Colon (tissue), 2 donors: Measurements from ENCODE around the gene DNAAF5.

Experiments
- FAIRE-seq: peaks from 2 replicates; lab custom pipeline; 2012; peaks lifted over from hg19 to GRCh38; lab: Jason Lieb, UNC
- donor health status: control.
- donor health status: control.

The DNAAF5 gene

DNA sequence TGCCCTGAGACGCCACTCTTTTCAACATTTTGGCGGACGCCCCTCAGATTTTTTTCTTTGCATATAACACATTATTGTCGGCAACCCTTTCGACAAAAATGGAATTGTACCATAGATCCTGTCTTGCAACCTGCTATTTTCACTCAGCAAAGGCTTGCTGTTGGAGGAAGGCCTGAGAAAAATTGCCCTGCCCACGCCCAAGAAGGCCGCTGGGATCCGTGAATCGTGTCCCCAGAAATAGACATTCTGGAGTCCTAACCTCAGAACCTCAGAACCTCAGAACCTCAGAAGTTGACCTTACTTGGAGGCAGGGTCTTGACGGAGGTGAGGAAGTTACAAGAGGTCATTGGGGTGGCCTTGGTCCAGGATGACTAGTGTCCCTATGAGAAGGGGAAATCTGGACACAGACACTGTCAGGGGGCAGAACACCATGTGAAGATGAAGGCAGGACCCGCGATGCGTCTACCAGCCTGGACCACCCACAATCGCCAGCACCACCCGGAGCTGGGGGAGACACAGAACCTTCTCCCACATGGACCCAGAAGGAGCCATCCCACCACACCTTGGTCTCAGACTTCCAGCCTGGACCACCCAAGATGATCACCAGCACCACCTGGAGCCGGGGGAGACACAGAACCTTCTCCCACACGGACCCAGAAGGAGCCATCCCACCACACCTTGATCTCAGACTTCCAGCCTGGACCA lies 19.1 kb upstream of the DNAAF5 start:
- no peak for FAIRE-seq

DNA sequence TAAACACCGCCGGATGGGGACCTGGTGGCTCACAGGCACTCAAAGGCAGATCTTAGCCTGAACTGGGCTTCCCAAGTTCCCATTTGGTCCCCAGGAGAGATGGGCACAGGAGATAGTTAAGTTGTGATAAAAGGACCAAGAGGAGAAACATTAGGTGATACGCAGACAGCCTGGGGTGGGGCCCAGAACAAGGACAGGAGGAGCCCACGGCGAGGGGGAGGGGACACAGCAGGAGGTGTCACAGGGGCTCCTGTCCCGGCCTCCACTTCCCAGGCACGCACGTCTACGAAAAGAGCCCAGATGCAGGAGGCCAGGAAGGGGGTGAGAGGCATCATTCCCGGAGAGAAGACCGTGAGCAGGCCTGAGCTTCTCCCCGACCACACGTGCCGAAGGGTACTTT lies 16.3 kb upstream of the DNAAF5 start:
- FAIRE-seq, result no peak

DNA sequence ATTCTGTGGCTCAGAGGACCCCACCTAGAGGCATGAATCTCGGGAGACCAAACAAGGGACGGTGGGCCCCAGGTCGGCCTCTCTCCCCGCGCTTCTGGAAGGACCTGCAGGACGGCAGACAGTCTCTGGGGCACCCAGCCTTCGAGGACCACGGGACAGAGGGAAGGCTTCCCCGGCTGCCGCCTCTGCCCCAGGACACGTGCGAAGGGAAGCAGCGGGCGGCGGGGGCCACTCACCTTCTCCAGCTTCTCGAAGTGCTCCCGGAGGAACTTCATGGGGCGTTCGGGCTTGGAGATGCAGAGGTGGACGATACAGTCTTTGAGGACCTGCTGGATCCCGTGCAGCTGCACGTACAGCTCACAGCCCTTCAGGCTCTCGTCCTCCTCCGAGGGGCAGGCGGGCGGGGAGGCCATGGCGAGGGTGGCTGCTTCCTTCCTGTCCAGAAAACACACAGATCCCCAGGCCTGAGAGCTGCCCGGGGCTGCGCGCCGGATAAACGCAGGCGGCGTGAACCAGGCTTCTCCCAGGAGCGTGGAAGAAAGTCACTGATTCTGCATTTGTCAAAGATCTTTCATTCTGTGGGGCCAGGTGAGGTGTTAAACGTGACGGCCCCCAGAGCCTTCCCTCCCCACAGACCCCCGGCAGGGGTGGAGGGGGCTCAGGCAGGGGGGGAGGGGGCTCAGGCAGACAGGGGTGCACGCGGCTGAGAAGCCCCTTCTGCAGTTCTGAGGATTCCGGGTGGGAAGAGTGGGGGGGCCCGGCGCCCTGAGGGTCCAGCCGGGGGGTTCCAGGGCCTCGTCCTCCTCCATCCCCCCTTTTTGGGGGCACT lies 15.2 kb upstream of the DNAAF5 start:
- FAIRE-seq, result no peak

- no peak for FAIRE-seq
Measured at GRCh38 chr7:711922-712380, 14.5 kb upstream of the DNAAF5 start.

GRCh38 chr7:712381-713138 lies 13.9 kb upstream of the DNAAF5 start:
- FAIRE-seq, result no peak

DNA sequence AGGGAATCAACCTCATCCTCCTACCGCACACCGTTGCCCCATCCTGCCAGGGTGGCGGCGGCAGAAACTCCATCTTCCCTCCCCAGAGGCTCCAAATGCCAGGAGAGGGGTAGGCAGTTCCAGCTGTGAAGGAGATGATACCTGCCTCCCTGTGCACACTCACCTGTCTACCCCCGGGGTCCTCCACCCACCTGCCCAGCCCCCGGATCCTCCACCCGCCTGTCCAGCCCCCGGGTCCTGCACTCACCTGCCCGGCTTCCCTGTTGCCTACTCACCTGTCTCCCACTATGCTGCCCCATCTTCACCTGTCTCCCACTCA lies 13.4 kb upstream of the DNAAF5 start:
- FAIRE-seq, result no peak

GRCh38 chr7:713488-714230 lies 12.8 kb upstream of the DNAAF5 start:
- FAIRE-seq, result no peak

GRCh38 chr7:714251-714671 lies 12.2 kb upstream of the DNAAF5 start:
- no peak for FAIRE-seq

DNA sequence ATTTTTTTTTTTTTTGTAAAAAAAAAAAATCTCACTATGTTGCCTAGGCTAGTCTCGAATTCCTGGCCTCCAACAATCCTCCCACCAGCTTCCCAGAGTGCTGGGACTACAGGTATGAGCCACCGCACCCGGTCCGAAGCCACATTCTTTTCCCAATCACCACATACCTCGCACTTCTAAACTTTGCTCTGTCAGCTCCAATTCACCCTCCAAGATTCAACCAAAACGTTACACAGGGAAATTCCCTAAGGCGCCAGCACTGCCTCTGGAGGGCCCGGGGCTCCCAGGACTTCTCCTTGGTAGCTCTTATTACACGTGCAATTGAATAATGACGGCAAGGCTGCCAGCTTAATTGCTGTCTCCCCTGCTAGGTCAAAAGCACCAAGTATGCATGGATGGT lies 10.3 kb upstream of the DNAAF5 start:
- FAIRE-seq, result no peak

DNA sequence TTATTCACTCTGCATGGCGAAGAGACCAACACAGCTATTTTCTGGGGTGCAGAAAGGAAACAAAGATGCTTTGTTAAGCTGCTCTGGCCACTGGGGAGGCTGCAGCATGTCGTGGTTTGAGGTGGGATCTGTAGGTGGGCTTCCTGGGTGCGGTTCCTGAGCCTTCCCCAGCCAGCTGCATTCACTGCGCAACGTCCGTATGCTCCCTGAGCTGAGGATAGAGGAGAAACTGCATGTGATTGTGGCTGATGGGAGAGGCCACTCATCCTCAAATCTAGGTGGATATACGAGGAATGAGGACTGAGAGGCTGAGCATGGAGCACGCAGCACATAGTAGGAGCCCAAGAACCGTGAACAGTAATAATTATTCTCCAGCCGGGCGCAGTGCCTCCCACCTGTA lies 9.9 kb upstream of the DNAAF5 start:
- FAIRE-seq, result no peak

- FAIRE-seq, result no peak
Measured at GRCh38 chr7:721619-722248, 4.8 kb upstream of the DNAAF5 start.

DNA sequence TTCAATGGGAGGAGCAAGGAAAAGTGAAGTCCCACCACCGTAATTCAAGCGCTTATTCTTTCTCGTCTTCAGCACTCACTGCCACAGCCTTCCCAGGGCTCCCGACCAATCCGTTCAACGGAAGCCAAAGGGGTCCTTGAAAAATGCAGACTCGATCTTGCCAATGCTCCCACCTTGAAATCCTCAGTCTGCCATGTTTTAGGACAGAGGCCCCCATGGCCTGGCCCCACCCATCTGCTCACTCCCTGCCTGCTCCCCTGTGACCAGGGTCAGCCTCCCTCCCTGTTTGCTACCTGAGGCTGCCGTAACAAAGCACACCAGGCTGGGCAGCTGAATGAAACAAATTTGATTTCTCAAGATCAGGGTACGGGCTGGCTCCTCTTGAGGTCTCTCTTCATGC lies 3.0 kb upstream of the DNAAF5 start:
- no peak for FAIRE-seq

GRCh38 chr7:724298-724697 lies 2.2 kb upstream of the DNAAF5 start:
- FAIRE-seq, result no peak

DNA sequence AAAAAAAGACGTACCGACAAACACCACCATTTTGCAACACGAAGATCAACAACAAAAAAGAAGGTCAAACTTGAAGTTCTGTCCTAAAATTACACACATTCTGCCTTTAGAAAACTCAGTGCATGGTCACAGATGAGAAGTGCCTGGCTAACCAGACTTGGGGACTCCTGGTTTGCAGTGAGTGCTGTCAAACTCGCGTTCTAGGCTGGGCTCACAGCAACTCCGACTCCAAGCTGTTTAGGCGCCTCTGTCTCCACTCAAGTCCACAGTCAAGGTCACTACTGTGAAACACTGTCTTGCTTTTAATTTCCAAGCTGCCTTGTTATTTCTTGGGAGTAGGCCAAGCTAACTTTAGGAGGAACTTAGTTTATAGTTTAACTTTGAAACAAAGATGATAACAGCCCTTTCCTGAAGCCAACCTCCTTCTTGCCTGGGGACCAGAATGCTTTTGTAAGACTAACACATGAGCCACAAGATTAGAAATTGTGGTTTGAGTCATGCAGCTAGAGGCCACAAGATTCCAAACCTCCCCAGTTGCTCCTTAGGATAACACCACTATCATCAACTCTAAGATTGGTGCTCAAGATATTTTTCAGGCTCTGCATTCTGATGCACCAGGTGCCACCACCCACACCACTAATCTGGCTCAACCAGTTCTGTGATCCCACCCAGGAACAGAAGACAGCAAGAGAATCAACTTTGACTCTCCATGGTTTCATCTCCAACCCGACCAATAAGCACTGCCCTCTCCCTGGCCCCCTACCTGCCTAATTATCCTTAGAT lies 1.1 kb upstream of the DNAAF5 start:
- no peak for FAIRE-seq

- FAIRE-seq, result no peak
Measured at GRCh38 chr7:726854-727103, 280 bp downstream of the DNAAF5 start.

DNA sequence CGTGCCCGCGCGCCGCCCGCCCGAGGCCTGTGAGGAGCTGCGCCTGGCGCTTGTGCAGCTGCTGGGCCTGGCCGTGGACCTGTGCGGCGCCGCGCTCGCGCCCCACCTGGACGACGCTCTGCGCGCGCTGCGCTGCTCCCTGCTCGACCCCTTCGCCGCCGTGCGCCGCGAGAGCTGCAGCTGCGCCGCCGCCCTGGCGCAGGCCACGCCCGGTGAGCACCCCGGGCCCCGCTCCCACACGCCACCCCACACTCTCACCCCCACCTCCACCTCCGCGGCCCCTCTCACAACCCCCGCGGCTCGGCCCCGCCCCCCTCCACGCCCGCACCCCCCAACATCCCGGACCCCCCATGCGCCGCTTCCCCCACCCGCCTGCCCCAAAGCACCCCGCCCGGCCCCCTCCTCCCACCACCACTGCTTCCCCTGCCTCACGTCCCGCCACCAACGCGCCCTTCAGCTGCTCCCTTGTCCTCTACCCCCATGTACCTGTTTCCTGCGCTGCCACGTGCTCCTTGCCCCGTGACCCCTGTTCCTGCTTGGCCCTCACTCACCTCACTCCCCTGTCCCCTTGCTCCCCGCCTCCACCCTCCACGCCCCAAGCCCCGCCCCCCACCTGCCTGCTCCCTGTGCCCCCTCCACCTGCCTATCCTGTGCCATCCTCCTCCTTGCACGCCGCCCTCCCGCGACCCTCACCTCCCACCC lies 756 bp downstream of the DNAAF5 start, which contains the start of gene PRKAR1B:
TSS of gene PRKAR1B (minus strand) at position 178 of the 702 bp plus-strand sequence. CDS start 15,776 bp downstream, outside the sequence.
- no peak for FAIRE-seq

- FAIRE-seq, result no peak
Measured at GRCh38 chr7:727806-728460, 1.4 kb downstream of the DNAAF5 start.

- FAIRE-seq, result no peak
Measured at GRCh38 chr7:728602-729001, 2.1 kb downstream of the DNAAF5 start.

GRCh38 chr7:729140-730000 lies 2.9 kb downstream of the DNAAF5 start:
- no peak for FAIRE-seq
